Activated B cell treated with CpG ODN at 0.5 μM for 24 hours (primary cell): ENCODE data around the gene EEFSEC. TPM values are rescaled to one million over a fixed set of nuclear protein-coding genes. Genes with fewer than 3 reads are reported as not detected.

Source experiments
- ATAC-seq: fragments of 200-7000 bp; cut with Tn5 transposase; one replicate; pipeline ENCODE4 v1.10.0; 2021; ENCODE audit warnings: low read depth, mild to moderate bottlenecking, moderate library complexity
- CTCF ChIA-PET: fragments of 350-600 bp; sonication (Branson Sonifier 250); formaldehyde crosslinking; loops from one replicate; lab custom pipeline; 2021; ENCODE audit warnings: antibody characterized with exemption; lab: Charles Lee
- POLR2A ChIA-PET: fragments of 350-600 bp; sonication (Branson Sonifier 250); formaldehyde crosslinking; loops from one replicate; lab custom pipeline; 2021; ENCODE audit warnings: antibody characterized with exemption; lab: Charles Lee
- DNase-seq: peaks from one replicate; pipeline ENCODE4 v3.0.0; 2022
- H3K27ac Mint-ChIP-seq: one replicate; pipeline ENCODE4 v1.8.0; 2020; ENCODE audit warnings: mixed read lengths
- H3K27me3 Mint-ChIP-seq: one replicate; pipeline ENCODE4 v1.8.0; 2021; ENCODE audit warnings: mixed read lengths
- H3K36me3 Mint-ChIP-seq: one replicate; pipeline ENCODE4 v1.8.0; 2021; ENCODE audit warnings: low read depth, mixed read lengths
- H3K4me1 Mint-ChIP-seq: one replicate; pipeline ENCODE4 v1.8.0; 2021; ENCODE audit warnings: mixed read lengths
- H3K4me3 Mint-ChIP-seq: one replicate; pipeline ENCODE4 v1.8.0; 2020; ENCODE audit warnings: mild to moderate bottlenecking, mixed read lengths
- H3K9me3 Mint-ChIP-seq: one replicate; pipeline ENCODE4 v1.8.0; 2020; ENCODE audit warnings: mixed read lengths
- CTCF ChIP-seq: fragments of 200-600 bp; IDR thresholded peaks from one replicate; pipeline ENCODE4 v1.8.0; 2022; ENCODE audit warnings: antibody characterized with exemption, mild to moderate bottlenecking
- intact Hi-C: fragments of 100-400 bp; cut with micrococcal nuclease; formaldehyde crosslinking; loops from one replicate; pipeline ENCODE4 v1.15.1; 2024
- total RNA-seq: library from RNA; stranded (reverse); gene quantifications from 2 replicates; pipeline ENCODE4 v1.2.3, GENCODE V29; 2022

Gene EEFSEC
- total RNA-seq, 1 donor from 2014 or later = 20.0 TPM

GRCh38 chr3:128353361-128353965 is 200.2 kb downstream of the EEFSEC start:
- ChIA-PET CTCF (no interaction called here), POLR2A (no interaction called here)
- ATAC-seq (no peak), DNase-seq (no peak)
- TF ChIP-seq CTCF = no peak
- H3K4me3 Mint-ChIP-seq = no peak overlapping the region
- H3K9me3 Mint-ChIP-seq = no peaks in the 10 kb centered on the region
- H3K4me1 Mint-ChIP-seq = peaks cover 7% of the 10 kb centered on the region
- H3K27ac Mint-ChIP-seq = no peak overlapping the region
- peaks cover 20% of the 10 kb centered on the region for H3K36me3 Mint-ChIP-seq
- no peaks in the 10 kb centered on the region for H3K27me3 Mint-ChIP-seq
- intact Hi-C loops = no loop called here

- Mint-ChIP-seq H3K27me3 (no peaks in the 10 kb centered on the region), H3K27ac (no peak overlapping the region), H3K9me3 (no peaks in the 10 kb centered on the region), H3K4me1 (no peaks in the 10 kb centered on the region), H3K36me3 (peaks cover 26% of the 10 kb centered on the region), H3K4me3 (no peak overlapping the region)
- no peak for TF ChIP-seq CTCF
- DNase-seq = no peak
- ChIA-PET CTCF (no interaction called here), POLR2A (no interaction called here)
- intact Hi-C loops = no loop called here
- no peak for ATAC-seq
Measured at GRCh38 chr3:128353991-128354687, 200.9 kb downstream of the EEFSEC start.

GRCh38 chr3:128354788-128355542 is 201.7 kb downstream of the EEFSEC start:
- H3K27ac Mint-ChIP-seq = no peak overlapping the region
- no peak for TF ChIP-seq CTCF
- POLR2A ChIA-PET = no interaction called here
- H3K36me3 Mint-ChIP-seq = peaks cover 26% of the 10 kb centered on the region
- no peak overlapping the region for H3K4me3 Mint-ChIP-seq
- no peaks in the 10 kb centered on the region for H3K9me3 Mint-ChIP-seq
- H3K27me3 Mint-ChIP-seq = no peaks in the 10 kb centered on the region
- no peaks in the 10 kb centered on the region for H3K4me1 Mint-ChIP-seq
- intact Hi-C loops = no loop called here
- ATAC-seq (no peak), DNase-seq (no peak)
- CTCF ChIA-PET = no interaction called here

GRCh38 chr3:128355543-128355919 is 202.2 kb downstream of the EEFSEC start:
- H3K9me3 Mint-ChIP-seq = no peaks in the 10 kb centered on the region
- ChIA-PET POLR2A (no interaction called here), CTCF (no interaction called here)
- H3K27me3 Mint-ChIP-seq = no peaks in the 10 kb centered on the region
- H3K4me3 Mint-ChIP-seq = no peak overlapping the region
- H3K4me1 Mint-ChIP-seq = no peaks in the 10 kb centered on the region
- no peak overlapping the region for H3K27ac Mint-ChIP-seq
- no peak for TF ChIP-seq CTCF
- intact Hi-C loops = no loop called here
- peaks cover 26% of the 10 kb centered on the region for H3K36me3 Mint-ChIP-seq
- DNase-seq (no peak), ATAC-seq (no peak)

- intact Hi-C loops = no loop called here
- no peaks in the 10 kb centered on the region for H3K9me3 Mint-ChIP-seq
- peaks cover 23% of the 10 kb centered on the region for H3K36me3 Mint-ChIP-seq
- POLR2A ChIA-PET = no interaction called here
- CTCF ChIA-PET = no interaction called here
- ATAC-seq = no peak
- H3K4me1 Mint-ChIP-seq = no peaks in the 10 kb centered on the region
- no peaks in the 10 kb centered on the region for H3K27me3 Mint-ChIP-seq
- H3K27ac Mint-ChIP-seq = no peak overlapping the region
- no peak for DNase-seq
- no peak for TF ChIP-seq CTCF
- H3K4me3 Mint-ChIP-seq = no peak overlapping the region
Measured at GRCh38 chr3:128356822-128357221, 203.5 kb downstream of the EEFSEC start.
